ENCODE data around the gene INTS13.
"Not testable (repeated sequence)": the region's sequence is repeated elsewhere in the genome, so short reads cannot be mapped to it uniquely, and the experiment has no call there.

The INTS13 gene

GRCh38 chr12:26963413-26963812 lies 25.6 kb upstream of the INTS13 start:
- Histone ChIP-seq H4K91ac (ENCODE audit: low read depth, low read length) (no peak overlapping the region), H2BK120ac (ENCODE audit: insufficient read depth, low read length, poor library complexity) (no peak overlapping the region), H3K36me3 (ENCODE audit: control insufficient read depth in 1 of 2, insufficient read depth in 2 of 2, low read length in 2 of 2) (peaks cover 4 to 5% of the 10 kb centered on the region in 2 experiments), H3K23ac (ENCODE audit: low read length) (no peak overlapping the region), H3K79me1 (ENCODE audit: low read length) (no peaks in the 10 kb centered on the region), H2BK12ac (ENCODE audit: low read length) (no peak overlapping the region), H3K27me3 (ENCODE audit: insufficient read depth, low read length) (no peaks in the 10 kb centered on the region), H3K4ac (ENCODE audit: low read depth, low read length) (no peak overlapping the region), H4K8ac (ENCODE audit: low read depth, low read length) (no peak overlapping the region), H3K9me3 (ENCODE audit: insufficient read depth, low read depth, low read length) (no peaks in the 10 kb centered on the region), H2AK5ac (ENCODE audit: low read length) (no peak overlapping the region), H3K4me2 (ENCODE audit: low read length) (no peak overlapping the region), H3K4me3 (ENCODE audit: low read depth, low read length) (no peak overlapping the region), H3K4me1 (ENCODE audit: control insufficient read depth in 1 of 2, insufficient read depth in 2 of 2, low read length in 2 of 2) (no peaks in the 10 kb centered on the region), H3K27ac (ENCODE audit: low read depth, low read length) (no peak overlapping the region), H2AFZ (ENCODE audit: insufficient read depth, low read length, poor library complexity) (no peak overlapping the region), H3K18ac (ENCODE audit: low read length) (no peak overlapping the region), H3K79me2 (ENCODE audit: control insufficient read depth, insufficient read depth, low read length, poor library complexity) (no peaks in the 10 kb centered on the region), H4K12ac (ENCODE audit: low read depth, low read length) (no peak overlapping the region), H3K9ac (ENCODE audit: low read length) (no peak overlapping the region), H2BK5ac (ENCODE audit: low read depth, low read length, poor library complexity) (no peak overlapping the region), H3K14ac (ENCODE audit: low read length) (no peak overlapping the region)
- no CpG with 5 or more reads among the region's 1 CpG for WGBS (ENCODE audit: extremely low coverage, insufficient coverage, insufficient read length)
- DNase-seq: peak in 1 of 2 donors; percentile 36

- no peak overlapping the region for H2BK120ac ChIP-seq (ENCODE audit: insufficient read depth, low read length, poor library complexity)
- DNase-seq: no peak
- no peak overlapping the region for H4K8ac ChIP-seq (ENCODE audit: low read depth, low read length)
- no peak overlapping the region for H2BK5ac ChIP-seq (ENCODE audit: low read depth, low read length, poor library complexity)
- no peak overlapping the region for H3K18ac ChIP-seq (ENCODE audit: low read length)
- H3K4me3 ChIP-seq (ENCODE audit: low read depth, low read length): no peak overlapping the region
- H2BK12ac ChIP-seq (ENCODE audit: low read length): no peak overlapping the region
- H3K4me2 ChIP-seq (ENCODE audit: low read length): no peak overlapping the region
- no peak overlapping the region for H3K23ac ChIP-seq (ENCODE audit: low read length)
- H3K4ac ChIP-seq (ENCODE audit: low read depth, low read length): no peak overlapping the region
- no peak overlapping the region for H4K12ac ChIP-seq (ENCODE audit: low read depth, low read length)
- no peaks in the 10 kb centered on the region for H3K9me3 ChIP-seq (ENCODE audit: insufficient read depth, low read depth, low read length)
- H3K27ac ChIP-seq (ENCODE audit: low read depth, low read length): no peak overlapping the region
- no peaks in the 10 kb centered on the region for H3K4me1 ChIP-seq (ENCODE audit: control insufficient read depth in 1 of 2, insufficient read depth in 2 of 2, low read length in 2 of 2)
- no peak overlapping the region for H2AK5ac ChIP-seq (ENCODE audit: low read length)
- WGBS (ENCODE audit: extremely low coverage, insufficient coverage, insufficient read length): no CpG with 5 or more reads among the region's 1 CpG
- H3K14ac ChIP-seq (ENCODE audit: low read length): no peak overlapping the region
- H3K79me2 ChIP-seq (ENCODE audit: control insufficient read depth, insufficient read depth, low read length, poor library complexity): no peaks in the 10 kb centered on the region
- no peak overlapping the region for H2AFZ ChIP-seq (ENCODE audit: insufficient read depth, low read length, poor library complexity)
- no peaks in the 10 kb centered on the region for H3K27me3 ChIP-seq (ENCODE audit: insufficient read depth, low read length)
- no peak overlapping the region for H3K9ac ChIP-seq (ENCODE audit: low read length)
- H3K79me1 ChIP-seq (ENCODE audit: low read length): no peaks in the 10 kb centered on the region
- no peak overlapping the region for H4K91ac ChIP-seq (ENCODE audit: low read depth, low read length)
- peaks cover 5 to 6% of the 10 kb centered on the region in 2 experiments for H3K36me3 ChIP-seq (ENCODE audit: control insufficient read depth in 1 of 2, insufficient read depth in 2 of 2, low read length in 2 of 2)
These were observed 24.0 kb upstream of the INTS13 start for GRCh38 chr12:26961803-26962202.

- not testable (repeated sequence) for H2BK120ac ChIP-seq (ENCODE audit: insufficient read depth, low read length, poor library complexity); H3K4me3 ChIP-seq (ENCODE audit: low read depth, low read length); DNase-seq; H3K27me3 ChIP-seq (ENCODE audit: insufficient read depth, low read length); H4K8ac ChIP-seq (ENCODE audit: low read depth, low read length); H3K4me1 ChIP-seq (ENCODE audit: control insufficient read depth in 1 of 2, insufficient read depth in 2 of 2, low read length in 2 of 2); H2AK5ac ChIP-seq (ENCODE audit: low read length); H2BK12ac ChIP-seq (ENCODE audit: low read length); H3K4me2 ChIP-seq (ENCODE audit: low read length); H3K23ac ChIP-seq (ENCODE audit: low read length); H4K12ac ChIP-seq (ENCODE audit: low read depth, low read length); H2AFZ ChIP-seq (ENCODE audit: insufficient read depth, low read length, poor library complexity); H3K18ac ChIP-seq (ENCODE audit: low read length); H3K79me1 ChIP-seq (ENCODE audit: low read length); H4K91ac ChIP-seq (ENCODE audit: low read depth, low read length); H3K79me2 ChIP-seq (ENCODE audit: control insufficient read depth, insufficient read depth, low read length, poor library complexity); H3K27ac ChIP-seq (ENCODE audit: low read depth, low read length); H3K36me3 ChIP-seq (ENCODE audit: control insufficient read depth in 1 of 2, insufficient read depth in 2 of 2, low read length in 2 of 2); H2BK5ac ChIP-seq (ENCODE audit: low read depth, low read length, poor library complexity); H3K9me3 ChIP-seq (ENCODE audit: insufficient read depth, low read depth, low read length); H3K14ac ChIP-seq (ENCODE audit: low read length); H3K9ac ChIP-seq (ENCODE audit: low read length); H3K4ac ChIP-seq (ENCODE audit: low read depth, low read length)
- no CpG with 5 or more reads among the region's 7 CpGs for WGBS (ENCODE audit: extremely low coverage, insufficient coverage, insufficient read length)
These were observed 23.6 kb upstream of the INTS13 start for GRCh38 chr12:26961391-26961790.

DNA sequence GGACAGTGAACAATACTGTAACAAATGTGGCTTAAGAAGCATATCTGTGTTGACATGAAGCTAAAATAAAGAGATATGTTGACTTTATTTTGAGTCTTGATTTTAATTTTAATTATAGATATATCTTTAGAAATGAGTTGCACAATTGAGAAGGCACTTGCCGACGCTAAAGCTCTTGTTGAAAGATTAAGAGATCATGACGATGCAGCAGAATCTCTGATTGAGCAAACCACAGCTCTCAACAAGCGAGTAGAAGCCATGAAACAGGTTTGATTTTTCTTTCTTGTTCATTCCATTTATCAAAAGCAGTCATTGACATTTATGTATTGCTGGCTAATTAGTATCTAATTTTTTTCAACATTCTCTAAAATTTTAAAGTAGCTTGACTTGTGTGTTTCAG lies 16.2 kb upstream of the INTS13 start:
- Histone ChIP-seq H3K36me3 (ENCODE audit: control insufficient read depth in 1 of 2, insufficient read depth in 2 of 2, low read length in 2 of 2) (peaks cover 3 to 7% of the 10 kb centered on the region in 2 experiments), H3K4me1 (ENCODE audit: control insufficient read depth in 1 of 2, insufficient read depth in 2 of 2, low read length in 2 of 2) (no peaks in the 10 kb centered on the region), H3K9ac (ENCODE audit: low read length) (no peak overlapping the region), H2BK12ac (ENCODE audit: low read length) (no peak overlapping the region), H3K4me2 (ENCODE audit: low read length) (no peak overlapping the region), H3K27ac (ENCODE audit: low read depth, low read length) (no peak overlapping the region), H3K23ac (ENCODE audit: low read length) (no peak overlapping the region), H2BK120ac (ENCODE audit: insufficient read depth, low read length, poor library complexity) (no peak overlapping the region), H3K9me3 (ENCODE audit: insufficient read depth, low read depth, low read length) (no peaks in the 10 kb centered on the region), H2AK5ac (ENCODE audit: low read length) (no peak overlapping the region), H2BK5ac (ENCODE audit: low read depth, low read length, poor library complexity) (no peak overlapping the region), H3K27me3 (ENCODE audit: insufficient read depth, low read length) (no peaks in the 10 kb centered on the region), H4K91ac (ENCODE audit: low read depth, low read length) (no peak overlapping the region), H3K14ac (ENCODE audit: low read length) (no peak overlapping the region), H4K8ac (ENCODE audit: low read depth, low read length) (no peak overlapping the region), H2AFZ (ENCODE audit: insufficient read depth, low read length, poor library complexity) (no peak overlapping the region), H3K18ac (ENCODE audit: low read length) (no peak overlapping the region), H3K4me3 (ENCODE audit: low read depth, low read length) (no peak overlapping the region), H4K12ac (ENCODE audit: low read depth, low read length) (no peak overlapping the region), H3K4ac (ENCODE audit: low read depth, low read length) (no peak overlapping the region), H3K79me2 (ENCODE audit: control insufficient read depth, insufficient read depth, low read length, poor library complexity) (no peaks in the 10 kb centered on the region), H3K79me1 (ENCODE audit: low read length) (no peaks in the 10 kb centered on the region)
- DNase-seq: no peak
- no CpG with 5 or more reads among the region's 4 CpGs for WGBS (ENCODE audit: extremely low coverage, insufficient coverage, insufficient read length)
